WTC11 (cell line): ENCODE results near the gene CDX1.

Source experiments
- ATF2 ChIP-seq: sonication (generic); formaldehyde crosslinking; IDR thresholded peaks from 2 replicates; pipeline ENCODE4 v1.8.1; 2022; ENCODE audit warnings: low read depth, missing genetic modification reagents, borderline replicate concordance
- ATF3 ChIP-seq: sonication (generic); formaldehyde crosslinking; conservative IDR thresholded peaks from 2 replicates; pipeline ENCODE4 v1.8.1; 2022; ENCODE audit warnings: mild to moderate bottlenecking, missing genetic modification reagents
- TF ChIP-seq, protein P1 (sequence below): fragments of 200-600 bp; IDR thresholded peaks from 2 replicates; pipeline ENCODE4 v1.8.0; 2022; ENCODE audit warnings: antibody characterized with exemption

- TF ChIP-seq ATF3 (CRISPR knock-in tag) (no peak), ATF2 (no peak)
- TF ChIP-seq, protein P1, sequence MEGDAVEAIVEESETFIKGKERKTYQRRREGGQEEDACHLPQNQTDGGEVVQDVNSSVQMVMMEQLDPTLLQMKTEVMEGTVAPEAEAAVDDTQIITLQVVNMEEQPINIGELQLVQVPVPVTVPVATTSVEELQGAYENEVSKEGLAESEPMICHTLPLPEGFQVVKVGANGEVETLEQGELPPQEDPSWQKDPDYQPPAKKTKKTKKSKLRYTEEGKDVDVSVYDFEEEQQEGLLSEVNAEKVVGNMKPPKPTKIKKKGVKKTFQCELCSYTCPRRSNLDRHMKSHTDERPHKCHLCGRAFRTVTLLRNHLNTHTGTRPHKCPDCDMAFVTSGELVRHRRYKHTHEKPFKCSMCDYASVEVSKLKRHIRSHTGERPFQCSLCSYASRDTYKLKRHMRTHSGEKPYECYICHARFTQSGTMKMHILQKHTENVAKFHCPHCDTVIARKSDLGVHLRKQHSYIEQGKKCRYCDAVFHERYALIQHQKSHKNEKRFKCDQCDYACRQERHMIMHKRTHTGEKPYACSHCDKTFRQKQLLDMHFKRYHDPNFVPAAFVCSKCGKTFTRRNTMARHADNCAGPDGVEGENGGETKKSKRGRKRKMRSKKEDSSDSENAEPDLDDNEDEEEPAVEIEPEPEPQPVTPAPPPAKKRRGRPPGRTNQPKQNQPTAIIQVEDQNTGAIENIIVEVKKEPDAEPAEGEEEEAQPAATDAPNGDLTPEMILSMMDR: no peak
These were observed 30.4 kb downstream of the CDX1 start for GRCh38 chr5:150196986-150197385.
